Caco-2 (cell line): ENCODE results near the gene NBPF20. TPM values are rescaled to one million over a fixed set of nuclear protein-coding genes. Genes with fewer than 3 reads are reported as not detected.
"Not testable (repeated sequence)": the region's sequence is repeated elsewhere in the genome, so short reads cannot be mapped to it uniquely, and the experiment has no call there.

Experiments
- BruUV-seq: library from RNA; stranded (reverse); fragments of 400-500 nt; replicated peaks from 2 replicates; lab custom pipeline; 2021; lab: Mats Ljungman, UMichigan
- CTCF ChIA-PET: fragments of 300-600 bp; sonication (Branson Sonifier 250); formaldehyde crosslinking; loops from one replicate; lab custom pipeline; 2022; ENCODE audit warnings: antibody characterized with exemption; lab: Charles Lee
- POLR2A ChIA-PET: fragments of 300-600 bp; sonication (Branson Sonifier 250); formaldehyde crosslinking; loops from one replicate; lab custom pipeline; 2022; ENCODE audit warnings: antibody characterized with exemption; lab: Charles Lee
- DNase-seq, 2 experiments: peaks; one replicate each; pipeline versions ENCODE4 v3.0.0 to v3.0.0-alpha.2; 2020 to 2022
- H3K27me3 ChIP-seq: replicated peaks from 2 replicates; pipeline ENCODE4 v1.6.0; 2011; ENCODE audit warnings: low read length; ENCODE audit not compliant: control insufficient read depth, insufficient read depth
- H3K36me3 ChIP-seq: 2 replicates; pipeline ENCODE4 v1.5.1; 2011; ENCODE audit warnings: low read length; ENCODE audit not compliant: control insufficient read depth, insufficient read depth
- H3K4me1 ChIP-seq: fragments of 250-450 bp; sonication (Bioruptor Pico); 2 replicates; pipeline ENCODE4 v1.5.1; 2020; ENCODE audit warnings: mild to moderate bottlenecking
- H3K4me3 ChIP-seq: 2 replicates; pipeline ENCODE4 v1.5.1; 2011; ENCODE audit warnings: low read depth, mild to moderate bottlenecking, control low read depth, low read length
- H3K9me3 ChIP-seq: fragments of 250-450 bp; sonication (Bioruptor Pico); 2 replicates; pipeline ENCODE4 v1.5.1; 2020; ENCODE audit warnings: mild to moderate bottlenecking, moderate library complexity
- H3K27ac Mint-ChIP-seq: one replicate; pipeline ENCODE4 v1.8.0; 2022; ENCODE audit warnings: mixed read lengths; ENCODE audit not compliant: unreplicated experiment
- H3K27me3 Mint-ChIP-seq: one replicate; pipeline ENCODE4 v1.8.0; 2022; ENCODE audit warnings: mixed read lengths; ENCODE audit not compliant: insufficient read depth, unreplicated experiment
- H3K36me3 Mint-ChIP-seq: one replicate; pipeline ENCODE4 v1.8.0; 2022; ENCODE audit warnings: mild to moderate bottlenecking, mixed read lengths; ENCODE audit not compliant: insufficient read depth, unreplicated experiment
- H3K4me1 Mint-ChIP-seq: one replicate; pipeline ENCODE4 v1.8.0; 2022; ENCODE audit warnings: low read depth, mixed read lengths; ENCODE audit not compliant: unreplicated experiment
- H3K4me3 Mint-ChIP-seq: one replicate; pipeline ENCODE4 v1.8.0; 2022; ENCODE audit warnings: mild to moderate bottlenecking, moderate library complexity, mixed read lengths; ENCODE audit not compliant: unreplicated experiment
- H3K9me3 Mint-ChIP-seq: one replicate; pipeline ENCODE4 v1.8.0; 2022; ENCODE audit warnings: mixed read lengths; ENCODE audit not compliant: unreplicated experiment
- intact Hi-C: fragments of 100-400 bp; cut with micrococcal nuclease; formaldehyde crosslinking; loops from one replicate; pipeline ENCODE4 v1.10.0; 2022; ENCODE audit not compliant: unreplicated experiment
- total RNA-seq: library from RNA; stranded (reverse); gene quantifications from 2 replicates; pipeline ENCODE4 v1.2.3, GENCODE V29; 2022

Gene NBPF20
- total RNA-seq, 1 experiment from 2014 or later, result 6.3 TPM

DNA sequence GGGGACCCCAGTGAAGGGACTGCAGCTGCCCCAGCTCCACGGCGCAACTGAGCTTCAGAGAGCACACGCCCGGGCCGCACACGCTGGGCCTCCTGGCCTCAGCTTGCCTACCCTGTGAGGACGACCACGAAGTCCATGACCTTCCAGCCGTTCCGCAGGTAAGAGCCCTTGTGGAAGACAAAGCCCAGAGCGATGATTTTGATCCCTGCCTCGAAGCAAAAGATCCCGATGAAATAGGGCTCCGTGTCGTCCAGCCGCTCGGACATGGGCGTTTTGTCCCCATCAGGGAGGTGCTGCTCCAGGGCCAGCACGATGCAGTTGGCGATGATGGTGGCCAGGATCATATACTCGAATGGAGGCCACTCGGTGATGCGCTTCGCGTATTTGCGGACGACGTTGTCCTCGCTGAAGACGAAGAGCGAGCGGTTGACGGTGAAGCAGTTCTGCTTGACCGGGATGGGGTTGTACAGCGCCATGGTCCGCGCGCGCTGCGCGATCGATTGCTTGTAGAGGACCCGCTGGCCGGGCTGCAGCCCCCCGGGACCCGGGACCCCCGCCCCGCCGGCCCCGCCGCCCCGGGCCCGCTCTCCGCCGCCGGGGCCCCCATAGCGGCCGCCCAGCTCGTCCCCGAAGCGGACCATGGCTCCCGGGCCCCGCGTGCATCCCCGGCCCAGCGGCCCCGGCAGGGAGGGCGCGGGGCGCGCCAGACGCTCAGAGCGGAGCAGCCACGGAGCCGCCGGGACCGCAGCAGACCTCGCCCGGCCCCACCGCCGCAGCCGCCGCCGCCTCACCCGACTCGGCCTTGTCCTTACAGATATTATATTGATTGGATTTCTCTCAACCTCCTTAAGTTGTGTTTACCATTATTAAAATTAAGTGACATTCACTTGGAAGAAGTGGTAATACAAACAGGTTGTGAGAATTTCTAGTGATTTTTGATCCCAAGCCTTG lies 28.7 kb upstream of the NBPF20 start:
- H3K4me1 ChIP-seq, intact Hi-C loops, H3K27me3 ChIP-seq, H3K4me3 Mint-ChIP-seq, CTCF ChIA-PET, H3K9me3 ChIP-seq, H3K4me3 ChIP-seq, H3K36me3 Mint-ChIP-seq, H3K27ac Mint-ChIP-seq, POLR2A ChIA-PET, H3K27me3 Mint-ChIP-seq, H3K36me3 ChIP-seq, BruUV-seq, H3K4me1 Mint-ChIP-seq, H3K9me3 Mint-ChIP-seq, DNase-seq: not testable (repeated sequence)

DNA sequence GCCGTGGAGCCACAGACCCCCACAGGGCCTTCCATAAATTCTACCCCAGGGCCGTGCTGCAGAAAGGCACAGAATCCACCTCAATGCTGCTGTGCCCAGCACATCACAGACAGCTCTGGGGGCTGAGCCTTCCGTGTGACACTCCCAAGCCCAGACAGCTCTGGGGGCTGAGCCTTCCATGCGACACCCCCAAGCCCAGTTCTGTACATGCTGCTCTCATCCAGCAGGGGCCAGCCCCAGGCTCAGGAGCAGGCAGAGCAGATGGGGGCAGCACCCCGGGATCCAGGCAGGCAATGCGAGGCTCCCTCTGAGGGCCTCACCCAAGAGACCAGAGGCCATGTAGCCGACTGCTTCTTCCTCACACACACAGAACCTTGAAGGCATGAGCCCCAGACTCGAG lies 27.1 kb upstream of the NBPF20 start:
- H3K9me3 ChIP-seq, H3K27ac Mint-ChIP-seq, intact Hi-C loops, H3K27me3 ChIP-seq, H3K4me1 Mint-ChIP-seq, H3K36me3 ChIP-seq, H3K4me3 ChIP-seq, DNase-seq, H3K4me3 Mint-ChIP-seq, H3K4me1 ChIP-seq, CTCF ChIA-PET, POLR2A ChIA-PET, H3K27me3 Mint-ChIP-seq, H3K9me3 Mint-ChIP-seq, BruUV-seq, H3K36me3 Mint-ChIP-seq: not testable (repeated sequence)

DNA sequence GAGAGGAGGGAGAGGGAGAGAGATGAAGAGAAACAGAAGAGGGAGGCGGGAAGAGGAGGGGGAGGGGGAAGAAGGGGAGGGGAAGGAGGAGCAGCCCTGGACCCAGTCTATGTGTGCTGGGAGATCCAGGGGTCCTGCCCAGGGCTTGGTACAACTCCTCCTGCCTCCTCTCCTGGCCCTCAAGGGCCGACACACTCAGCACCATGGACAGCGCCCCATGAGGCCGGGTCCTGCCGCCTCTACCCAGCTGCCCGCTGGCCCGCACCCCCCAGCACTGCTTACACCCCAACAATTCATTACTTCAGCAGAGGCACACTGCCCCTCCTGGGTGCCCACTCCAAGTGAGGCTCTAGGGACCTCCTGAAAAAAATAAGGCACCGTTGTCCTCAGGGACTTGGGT lies 26.5 kb upstream of the NBPF20 start:
- intact Hi-C loops, H3K27me3 Mint-ChIP-seq, H3K27me3 ChIP-seq, H3K4me1 ChIP-seq, CTCF ChIA-PET, BruUV-seq, H3K36me3 Mint-ChIP-seq, H3K4me3 ChIP-seq, H3K36me3 ChIP-seq, H3K4me1 Mint-ChIP-seq, H3K9me3 Mint-ChIP-seq, H3K4me3 Mint-ChIP-seq, POLR2A ChIA-PET, H3K27ac Mint-ChIP-seq, H3K9me3 ChIP-seq: not testable (repeated sequence)
- DNase-seq, result peak in 1 of 2 experiments; percentile 58

DNA sequence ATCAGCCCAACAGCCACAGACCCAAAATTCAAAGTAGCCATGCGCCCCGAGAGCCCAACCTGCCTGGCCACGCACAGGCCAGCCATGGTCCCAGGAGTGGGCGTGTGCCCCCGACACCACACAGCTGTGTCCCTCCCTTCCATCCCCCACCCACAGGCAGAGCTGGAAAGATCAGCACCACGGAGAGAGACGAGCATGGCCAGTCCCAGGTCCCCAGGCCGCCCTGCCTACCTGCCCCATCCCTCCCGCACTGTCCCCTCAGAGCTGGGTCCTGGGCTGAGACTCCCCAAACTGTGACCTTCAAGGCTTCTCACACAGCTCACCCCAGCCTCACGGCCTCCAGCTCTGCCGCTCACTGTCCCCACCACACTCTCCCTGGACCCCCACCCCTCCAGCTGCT lies 19.8 kb upstream of the NBPF20 start:
- H3K36me3 Mint-ChIP-seq, H3K27me3 ChIP-seq, H3K27me3 Mint-ChIP-seq, H3K4me3 ChIP-seq, H3K27ac Mint-ChIP-seq, H3K36me3 ChIP-seq, POLR2A ChIA-PET, H3K4me3 Mint-ChIP-seq, intact Hi-C loops, H3K9me3 ChIP-seq, H3K4me1 Mint-ChIP-seq, H3K4me1 ChIP-seq, BruUV-seq, CTCF ChIA-PET, H3K9me3 Mint-ChIP-seq: not testable (repeated sequence)
- peak in 1 of 2 experiments; percentile 25 for DNase-seq

DNA sequence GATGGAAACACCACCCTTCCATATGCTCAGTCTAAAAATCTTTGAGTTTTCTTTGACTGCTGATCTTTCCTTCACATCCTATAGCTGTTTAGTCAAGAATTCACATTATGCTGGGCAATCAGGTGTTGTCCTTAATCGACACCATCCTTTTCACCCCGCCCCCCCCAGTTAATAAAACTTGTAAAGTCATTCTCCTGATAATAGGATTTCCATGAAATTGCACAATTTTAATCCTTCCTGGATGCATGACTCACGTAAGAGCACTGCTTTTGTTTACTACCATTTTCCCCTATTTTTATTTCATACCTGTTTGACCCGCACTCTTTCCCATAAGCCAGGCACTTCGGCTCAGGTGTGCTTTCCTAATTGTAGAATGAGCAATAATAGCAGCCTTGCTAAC lies 16.9 kb upstream of the NBPF20 start:
- H3K9me3 Mint-ChIP-seq, H3K27me3 ChIP-seq, CTCF ChIA-PET, DNase-seq, H3K36me3 ChIP-seq, H3K4me3 Mint-ChIP-seq, intact Hi-C loops, H3K27me3 Mint-ChIP-seq, H3K4me1 ChIP-seq, H3K4me1 Mint-ChIP-seq, BruUV-seq, H3K27ac Mint-ChIP-seq, H3K4me3 ChIP-seq, H3K9me3 ChIP-seq, H3K36me3 Mint-ChIP-seq, POLR2A ChIA-PET: not testable (repeated sequence)

DNA sequence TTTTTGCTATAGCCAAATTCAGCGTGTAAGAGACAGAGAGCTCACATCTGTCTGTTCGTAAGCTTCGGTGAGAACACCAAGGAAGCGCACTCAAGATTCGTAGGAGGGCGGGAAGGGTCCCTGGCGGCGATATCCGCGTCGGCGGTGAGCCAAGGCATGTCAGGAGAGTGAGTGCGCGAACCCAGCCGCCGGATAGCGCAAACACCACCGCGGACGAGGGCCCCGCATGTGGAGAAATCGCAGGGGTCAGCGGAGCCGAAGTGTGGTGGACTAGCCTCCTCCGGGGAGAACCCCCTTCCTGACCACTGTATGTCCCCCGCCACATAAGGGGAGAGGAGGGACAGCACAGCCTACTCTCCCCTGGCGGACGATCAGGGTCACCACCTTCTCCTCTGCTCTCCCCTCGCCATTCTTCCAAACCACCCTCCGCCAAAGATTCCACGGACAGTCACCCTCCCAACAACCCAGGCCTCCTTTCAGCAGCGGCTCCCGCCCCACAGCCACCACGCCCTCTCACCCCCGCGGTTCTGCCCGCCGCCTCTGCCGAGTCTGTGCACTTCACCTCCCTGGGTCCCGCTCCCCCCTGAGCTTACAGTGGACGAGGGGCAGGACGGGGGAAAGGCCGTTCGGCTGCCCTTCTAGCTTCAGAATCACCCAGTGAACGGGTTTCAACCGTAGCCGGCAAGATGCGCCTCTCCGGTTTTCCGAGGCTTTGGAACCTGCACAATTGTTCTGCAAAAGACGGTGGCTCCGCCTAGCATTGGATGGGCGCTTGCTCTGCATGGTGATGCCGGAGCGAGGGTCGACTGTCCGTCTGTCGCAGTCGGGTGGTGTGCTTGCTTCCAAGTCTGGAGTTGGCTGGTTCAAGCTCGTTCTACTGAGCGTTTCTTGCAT lies 6.2 kb upstream of the NBPF20 start:
- H3K9me3 ChIP-seq, BruUV-seq, H3K4me1 Mint-ChIP-seq, H3K36me3 ChIP-seq, CTCF ChIA-PET, H3K4me3 Mint-ChIP-seq, H3K27ac Mint-ChIP-seq, H3K36me3 Mint-ChIP-seq, DNase-seq, H3K27me3 ChIP-seq, intact Hi-C loops, H3K4me1 ChIP-seq, H3K27me3 Mint-ChIP-seq, H3K4me3 ChIP-seq, POLR2A ChIA-PET: not testable (repeated sequence)
- H3K9me3 Mint-ChIP-seq, result peaks cover 11% of the 10 kb centered on the region
